Activated T-cell treated with anti-CD3 and anti-CD28 coated beads, Interleukin-2, amount 50 U/mL, for 1 hour (primary cell): ENCODE results near the gene MARCKS.
"Not testable (repeated sequence)": the region's sequence is repeated elsewhere in the genome, so short reads cannot be mapped to it uniquely, and the experiment has no call there.

Experiments
- DNase-seq: peaks from one replicate; pipeline ENCODE4 v3.0.0-alpha.2; 2020

MARCKS gene

GRCh38 chr6:113888493-113888892, 31.3 kb downstream of the MARCKS start:
- DNase-seq = no peak

GRCh38 chr6:113888956-113889630, 31.9 kb downstream of the MARCKS start:
- DNase-seq = no peak

- DNase-seq = no peak
Measured at GRCh38 chr6:113893451-113893850, 36.3 kb downstream of the MARCKS start.

- no peak for DNase-seq
Measured at GRCh38 chr6:113893866-113894265, 36.7 kb downstream of the MARCKS start.

- no peak for DNase-seq
Measured at GRCh38 chr6:113894712-113895674, 37.8 kb downstream of the MARCKS start.

- DNase-seq = no peak
Measured at GRCh38 chr6:113901482-113901881, 44.3 kb downstream of the MARCKS start.

GRCh38 chr6:113903666-113904330, 46.7 kb downstream of the MARCKS start:
- DNase-seq = no peak

GRCh38 chr6:113907102-113907815, 50.1 kb downstream of the MARCKS start:
- DNase-seq = no peak

GRCh38 chr6:113908801-113909200, 51.7 kb downstream of the MARCKS start:
- no peak for DNase-seq

GRCh38 chr6:113909224-113909856, 52.2 kb downstream of the MARCKS start:
- no peak for DNase-seq

- not testable (repeated sequence) for DNase-seq
Measured at GRCh38 chr6:113910285-113910684, 53.1 kb downstream of the MARCKS start.
